ENCODE results near the gene FBXO10.

- TF ChIP-seq CTCF (IDR thresholded peaks at IDR 0.05 in 2 of 3, conservative IDR thresholded peaks at IDR 0.05 in 1 of 3; ENCODE audit: control insufficient read depth in 2 of 3, extremely low read depth in 1 of 3, insufficient read depth in 1 of 3, low read depth in 3 of 3, low read length in 3 of 3) = no peak
- no peak for TF ChIP-seq SP1 (IDR thresholded peaks at IDR 0.05; ENCODE audit: low read depth, low read length)
- no peak for TF ChIP-seq CBX3 (IDR thresholded peaks at IDR 0.05; ENCODE audit: borderline replicate concordance, low read depth)
- no peak for TF ChIP-seq CBFB (IDR thresholded peaks at IDR 0.05; ENCODE audit: low read depth)
- TF ChIP-seq YY1 (IDR thresholded peaks at IDR 0.05; ENCODE audit: low read depth, low read length) = no peak
- TF ChIP-seq ATF3 (IDR thresholded peaks at IDR 0.05; ENCODE audit: borderline replicate concordance, extremely low read depth, low read depth, low read length) = no peak
- no peak for TF ChIP-seq TARDBP (IDR thresholded peaks at IDR 0.05; ENCODE audit: borderline replicate concordance)
- TF ChIP-seq NBN (IDR thresholded peaks at IDR 0.05) = no peak
- TF ChIP-seq SRF (IDR thresholded peaks at IDR 0.05; ENCODE audit: low read depth in 2 of 2, low read length in 2 of 2) = no peak
- TF ChIP-seq MEF2A (IDR thresholded peaks at IDR 0.05; ENCODE audit: insufficient read depth, low read depth, low read length) = no peak
- no peak for TF ChIP-seq POLR2AphosphoS5 (IDR thresholded peaks at IDR 0.05; ENCODE audit: low read length)
- TF ChIP-seq POLR2AphosphoS2 (IDR thresholded peaks at IDR 0.05; ENCODE audit: low read depth, low read length) = no peak
Observed at GRCh38 chr9:37574241-37574721, 1.9 kb downstream of the FBXO10 start.
